HepG2 (cell line): Measurements from ENCODE around the gene KIF5B. TPM values are rescaled to one million over a fixed set of nuclear protein-coding genes. Genes with fewer than 3 reads are reported as not detected.
A peak's percentile ranks its signal among the peaks of the same experiment; 100 is the strongest.

Source experiments
- CEBPG ChIP-seq: IDR thresholded peaks from 2 replicates; pipeline ENCODE4 v1.6.1; 2016
- CREM ChIP-seq, 2 experiments: sonication (generic) in 1 of 2; formaldehyde crosslinking in 1 of 2; IDR thresholded peaks; 2 replicates each; pipeline versions ENCODE4 v1.4.0 to v1.6.1; 2016 to 2020; ENCODE audit warnings: antibody characterized with exemption in 1 of 2, mild to moderate bottlenecking in 1 of 2, missing genetic modification reagents in 1 of 2
- DR1 ChIP-seq: sonication (generic); formaldehyde crosslinking; IDR thresholded peaks from 2 replicates; pipeline ENCODE4 v1.8.0; 2021; ENCODE audit warnings: mild to moderate bottlenecking, missing genetic modification reagents, inconsistent platforms
- EP300 ChIP-seq, 3 experiments: sonication (generic) in 1 of 3; formaldehyde crosslinking in 1 of 3; IDR thresholded peaks; 2 replicates each; pipeline versions ENCODE4 v1.5.1 to v1.6.1; 2011 to 2020; ENCODE audit warnings: low read depth in 2 of 3, low read length in 2 of 3, borderline replicate concordance in 1 of 3, improper control_type of control experiment in 1 of 3, mild to moderate bottlenecking in 1 of 3, missing genetic modification reagents in 1 of 3, moderate library complexity in 1 of 3
- GATAD2A ChIP-seq: IDR thresholded peaks from 2 replicates; pipeline ENCODE4 v1.6.1; 2016
- JUND ChIP-seq: sonication (generic); formaldehyde crosslinking; IDR thresholded peaks from 2 replicates; pipeline ENCODE4 v1.8.0; 2022; ENCODE audit warnings: mild to moderate bottlenecking, missing genetic modification reagents
- NRL ChIP-seq: sonication (generic); formaldehyde crosslinking; IDR thresholded peaks from 2 replicates; pipeline ENCODE4 v1.5.0; 2020; ENCODE audit warnings: missing genetic modification reagents, mild to moderate bottlenecking, moderate library complexity, borderline replicate concordance
- RARA ChIP-seq: IDR thresholded peaks from 2 replicates; pipeline ENCODE4 v1.6.1; 2016; ENCODE audit warnings: missing genetic modification reagents, missing compliant biosample characterization
- SCMH1 ChIP-seq: sonication (generic); formaldehyde crosslinking; IDR thresholded peaks from 2 replicates; pipeline ENCODE4 v1.9.0; 2021; ENCODE audit warnings: missing genetic modification reagents, mild to moderate bottlenecking, borderline replicate concordance
- SP5 ChIP-seq: IDR thresholded peaks from 2 replicates; pipeline ENCODE4 v1.6.1; 2016; ENCODE audit warnings: low read depth, borderline replicate concordance
- SUZ12 ChIP-seq: fragments of 150-350 bp; IDR thresholded peaks from 2 replicates; pipeline ENCODE4 v1.6.1; 2014; ENCODE audit warnings: low read depth, low read length
- TCF7 ChIP-seq: sonication (generic); IDR thresholded peaks from 2 replicates; pipeline ENCODE4 v1.6.1; 2016; ENCODE audit warnings: antibody characterized with exemption, low read depth
- TMF1 ChIP-seq: sonication (generic); formaldehyde crosslinking; IDR thresholded peaks from 2 replicates; pipeline ENCODE4 v1.8.1; 2022; ENCODE audit warnings: low read depth, missing genetic modification reagents
- ZIK1 ChIP-seq: sonication (generic); formaldehyde crosslinking; IDR thresholded peaks from 2 replicates; pipeline ENCODE4 v1.5.0; 2020; ENCODE audit warnings: mild to moderate bottlenecking, low read depth, missing genetic modification reagents, borderline replicate concordance
- ZNF263 ChIP-seq: sonication (generic); formaldehyde crosslinking; IDR thresholded peaks from 2 replicates; pipeline ENCODE4 v1.4.0; 2020; ENCODE audit warnings: missing genetic modification reagents
- ZNF317 ChIP-seq: sonication (generic); formaldehyde crosslinking; IDR thresholded peaks from 2 replicates; pipeline ENCODE4 v1.5.0; 2020; ENCODE audit warnings: mild to moderate bottlenecking, missing genetic modification reagents
- ZNF331 ChIP-seq: sonication (generic); formaldehyde crosslinking; IDR thresholded peaks from 2 replicates; pipeline ENCODE4 v1.4.0; 2020; ENCODE audit warnings: missing genetic modification reagents
- ZNF891 ChIP-seq: sonication (generic); formaldehyde crosslinking; IDR thresholded peaks from 2 replicates; pipeline ENCODE4 v1.5.0; 2020; ENCODE audit warnings: mild to moderate bottlenecking, missing genetic modification reagents
- ZSCAN25 ChIP-seq: sonication (generic); formaldehyde crosslinking; IDR thresholded peaks from 2 replicates; pipeline ENCODE4 v1.8.0; 2022; ENCODE audit warnings: mild to moderate bottlenecking, missing genetic modification reagents
- polyA plus RNA-seq, 8 experiments: library from polyadenylated mRNA; depleted of rRNA in 3 of 8; stranded (reverse) in 7 of 8; unstranded in 1 of 8; fragments of >200 nt; fragmentation: Illumina TruSeq in 4 of 8; extraction: Trizol in 4 of 8; gene quantifications; 2 replicates each; pipeline versions ENCODE4 v1.2.1 to v1.2.3, GENCODE V29; 2011 to 2016; ENCODE audit warnings: low read depth in 4 of 8, missing spikeins in 1 of 8, mixed read lengths in 1 of 8; ENCODE audit not compliant: insufficient read depth in 1 of 8
- total RNA-seq, 5 experiments: library from RNA; depleted of rRNA; stranded (reverse); fragments of >200 nt; fragmentation: Illumina TruSeq; extraction: Trizol; gene quantifications; 2 replicates each; pipeline ENCODE4 v1.2.3, GENCODE V29; 2016; ENCODE audit warnings: low read depth in 1 of 5
- TF ChIP-seq, protein P1 (sequence below): sonication (generic); formaldehyde crosslinking; IDR thresholded peaks from 2 replicates; pipeline ENCODE4 v1.5.1; 2020; ENCODE audit warnings: missing genetic modification reagents, mild to moderate bottlenecking, borderline replicate concordance
- TF ChIP-seq, protein P2 (sequence below): IDR thresholded peaks from 2 replicates; pipeline ENCODE4 v1.6.1; 2016; ENCODE audit warnings: missing genetic modification reagents, missing compliant biosample characterization
- TF ChIP-seq, protein P3 (sequence below): sonication (generic); formaldehyde crosslinking; IDR thresholded peaks from 2 replicates; pipeline ENCODE4 v1.9.0; 2021; ENCODE audit warnings: missing genetic modification reagents, borderline replicate concordance

The KIF5B gene
- total and polyA plus RNA-seq, 2 of the 13 experiments (the other 11 are each of a cell fraction or from before 2014, with no cell fraction given) = 34.3 to 133 TPM

DNA sequence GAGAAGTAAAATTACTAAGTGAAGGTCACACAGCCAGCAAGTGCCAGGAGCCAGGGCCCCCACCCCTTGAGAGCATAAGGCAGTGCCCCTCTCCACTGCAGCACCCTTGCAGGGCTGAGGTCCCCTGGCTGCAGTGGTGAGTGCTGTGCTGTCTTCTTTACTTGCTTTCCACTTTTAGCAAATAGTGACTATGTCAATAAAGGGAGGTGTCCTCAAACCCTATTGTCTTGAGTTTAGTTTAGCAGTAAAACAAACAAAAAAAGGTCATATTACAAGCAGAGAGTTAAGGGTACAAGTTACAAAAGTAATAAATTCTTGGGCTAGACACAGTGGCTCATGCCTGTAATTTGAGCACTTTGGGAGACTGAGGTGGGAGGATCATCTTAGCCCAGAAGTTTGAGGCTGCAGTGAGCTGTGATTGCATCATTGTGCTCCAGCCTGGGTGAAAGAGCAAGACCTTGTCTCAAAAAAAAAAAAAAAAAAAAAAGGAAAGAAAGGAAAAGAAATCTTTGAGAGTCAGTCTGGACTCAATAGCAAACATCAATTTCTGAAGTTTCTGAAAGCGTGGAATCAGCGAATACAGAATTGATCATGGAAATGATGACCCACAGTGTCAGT, 39.0 kb upstream of the KIF5B start (continued):
- TF ChIP-seq, protein P1, sequence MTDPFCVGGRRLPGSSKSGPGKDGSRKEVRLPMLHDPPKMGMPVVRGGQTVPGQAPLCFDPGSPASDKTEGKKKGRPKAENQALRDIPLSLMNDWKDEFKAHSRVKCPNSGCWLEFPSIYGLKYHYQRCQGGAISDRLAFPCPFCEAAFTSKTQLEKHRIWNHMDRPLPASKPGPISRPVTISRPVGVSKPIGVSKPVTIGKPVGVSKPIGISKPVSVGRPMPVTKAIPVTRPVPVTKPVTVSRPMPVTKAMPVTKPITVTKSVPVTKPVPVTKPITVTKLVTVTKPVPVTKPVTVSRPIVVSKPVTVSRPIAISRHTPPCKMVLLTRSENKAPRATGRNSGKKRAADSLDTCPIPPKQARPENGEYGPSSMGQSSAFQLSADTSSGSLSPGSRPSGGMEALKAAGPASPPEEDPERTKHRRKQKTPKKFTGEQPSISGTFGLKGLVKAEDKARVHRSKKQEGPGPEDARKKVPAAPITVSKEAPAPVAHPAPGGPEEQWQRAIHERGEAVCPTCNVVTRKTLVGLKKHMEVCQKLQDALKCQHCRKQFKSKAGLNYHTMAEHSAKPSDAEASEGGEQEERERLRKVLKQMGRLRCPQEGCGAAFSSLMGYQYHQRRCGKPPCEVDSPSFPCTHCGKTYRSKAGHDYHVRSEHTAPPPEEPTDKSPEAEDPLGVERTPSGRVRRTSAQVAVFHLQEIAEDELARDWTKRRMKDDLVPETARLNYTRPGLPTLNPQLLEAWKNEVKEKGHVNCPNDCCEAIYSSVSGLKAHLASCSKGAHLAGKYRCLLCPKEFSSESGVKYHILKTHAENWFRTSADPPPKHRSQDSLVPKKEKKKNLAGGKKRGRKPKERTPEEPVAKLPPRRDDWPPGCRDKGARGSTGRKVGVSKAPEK = peak; percentile 66; the same call in 1 of the 2 replicates
- no peak for TF ChIP-seq SCMH1
- no peak for TF ChIP-seq TMF1
- TF ChIP-seq TCF7 = no peak
- no peak for TF ChIP-seq SUZ12
- TF ChIP-seq ZNF317 (CRISPR knock-in tag) = no peak
- TF ChIP-seq SP5 (CRISPR knock-in tag) = peak; percentile 51; the same call in 1 of the 2 replicates
- TF ChIP-seq, protein P2, sequence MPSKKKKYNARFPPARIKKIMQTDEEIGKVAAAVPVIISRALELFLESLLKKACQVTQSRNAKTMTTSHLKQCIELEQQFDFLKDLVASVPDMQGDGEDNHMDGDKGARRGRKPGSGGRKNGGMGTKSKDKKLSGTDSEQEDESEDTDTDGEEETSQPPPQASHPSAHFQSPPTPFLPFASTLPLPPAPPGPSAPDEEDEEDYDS (CRISPR knock-in tag) = 0 out of 2 replicates have a peak, but pooled peaks have one; percentile 24
- peak; percentile 75 for TF ChIP-seq RARA (CRISPR knock-in tag)
- TF ChIP-seq ZNF331 (CRISPR knock-in tag) = peak; percentile 39
- no peak for TF ChIP-seq ZNF891 (CRISPR knock-in tag)
- TF ChIP-seq, protein P3, sequence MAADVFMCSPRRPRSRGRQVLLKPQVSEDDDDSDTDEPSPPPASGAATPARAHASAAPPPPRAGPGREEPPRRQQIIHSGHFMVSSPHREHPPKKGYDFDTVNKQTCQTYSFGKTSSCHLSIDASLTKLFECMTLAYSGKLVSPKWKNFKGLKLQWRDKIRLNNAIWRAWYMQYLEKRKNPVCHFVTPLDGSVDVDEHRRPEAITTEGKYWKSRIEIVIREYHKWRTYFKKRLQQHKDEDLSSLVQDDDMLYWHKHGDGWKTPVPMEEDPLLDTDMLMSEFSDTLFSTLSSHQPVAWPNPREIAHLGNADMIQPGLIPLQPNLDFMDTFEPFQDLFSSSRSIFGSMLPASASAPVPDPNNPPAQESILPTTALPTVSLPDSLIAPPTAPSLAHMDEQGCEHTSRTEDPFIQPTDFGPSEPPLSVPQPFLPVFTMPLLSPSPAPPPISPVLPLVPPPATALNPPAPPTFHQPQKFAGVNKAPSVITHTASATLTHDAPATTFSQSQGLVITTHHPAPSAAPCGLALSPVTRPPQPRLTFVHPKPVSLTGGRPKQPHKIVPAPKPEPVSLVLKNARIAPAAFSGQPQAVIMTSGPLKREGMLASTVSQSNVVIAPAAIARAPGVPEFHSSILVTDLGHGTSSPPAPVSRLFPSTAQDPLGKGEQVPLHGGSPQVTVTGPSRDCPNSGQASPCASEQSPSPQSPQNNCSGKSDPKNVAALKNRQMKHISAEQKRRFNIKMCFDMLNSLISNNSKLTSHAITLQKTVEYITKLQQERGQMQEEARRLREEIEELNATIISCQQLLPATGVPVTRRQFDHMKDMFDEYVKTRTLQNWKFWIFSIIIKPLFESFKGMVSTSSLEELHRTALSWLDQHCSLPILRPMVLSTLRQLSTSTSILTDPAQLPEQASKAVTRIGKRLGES (CRISPR knock-in tag) = no peak
- peak; percentile 48; the same call in 1 of the 2 replicates for TF ChIP-seq CREM (IDR thresholded peaks at IDR 0.05)
- no peak for TF ChIP-seq CREM (CRISPR knock-in tag; IDR thresholded peaks at IDR 0.05)
- no peak for TF ChIP-seq ZNF263 (CRISPR knock-in tag)
- peak; percentile 84 for TF ChIP-seq CEBPG (CRISPR knock-in tag)
- no peak for TF ChIP-seq ZIK1 (CRISPR knock-in tag)
- TF ChIP-seq ZSCAN25 = peak; percentile 96
- TF ChIP-seq NRL (CRISPR knock-in tag) = no peak
- TF ChIP-seq EP300 (IDR thresholded peaks at IDR 0.05; ENCODE audit: low read depth in 2 of 2, low read length in 2 of 2) = peak in 1 of 2 experiments; percentile 78; a peak in 2 of 4 replicates
- TF ChIP-seq EP300 (CRISPR knock-in tag; IDR thresholded peaks at IDR 0.05; ENCODE audit: borderline replicate concordance) = no peak
- TF ChIP-seq JUND (CRISPR knock-in tag) = no peak
- peak; percentile 94 for TF ChIP-seq GATAD2A (CRISPR knock-in tag)
- TF ChIP-seq DR1 (CRISPR knock-in tag) = no peak
